ENCODE measurements around the gene TBC1D22A.

Gene TBC1D22A

GRCh38 chr22:47065756-47066615, 303.5 kb downstream of the TBC1D22A start:
- no peak overlapping the region for H3K27ac ChIP-seq
- in situ Hi-C loops (cut with HindIII; ENCODE audit: low pct_ligation_motif_present, low sequenced_read_pairs) = no loop called here

GRCh38 chr22:47066616-47066905, 304.1 kb downstream of the TBC1D22A start:
- no peaks in the 10 kb centered on the region for H3K27me3 ChIP-seq (replicated peaks)
- in situ Hi-C loops (cut with HindIII; ENCODE audit: low pct_ligation_motif_present, low sequenced_read_pairs) = no loop called here

More at GRCh38 chr22:47065756-47066615, 303.5 kb downstream of the TBC1D22A start:
- no peak for TF ChIP-seq CTCF (IDR thresholded peaks at IDR 0.05; ENCODE audit: low read depth, low read length, missing control alignments)
- no peak overlapping the region for H3K4me3 ChIP-seq (ENCODE audit: low read depth, low read length)
- DNase-seq = peak; percentile 44
- no peaks in the 10 kb centered on the region for H3K27me3 ChIP-seq (replicated peaks)
- H3K36me3 ChIP-seq (replicated peaks) = no peaks in the 10 kb centered on the region

GRCh38 chr22:47067321-47067890, 305.0 kb downstream of the TBC1D22A start:
- DNase-seq = no peak

More at GRCh38 chr22:47066616-47066905, 304.1 kb downstream of the TBC1D22A start:
- Histone ChIP-seq H3K27ac (no peak overlapping the region), H3K4me3 (ENCODE audit: low read depth, low read length) (no peak overlapping the region), H3K36me3 (replicated peaks) (no peaks in the 10 kb centered on the region)
- no peak for DNase-seq
- no peak for TF ChIP-seq CTCF (IDR thresholded peaks at IDR 0.05; ENCODE audit: low read depth, low read length, missing control alignments)

GRCh38 chr22:47067911-47068625, 305.6 kb downstream of the TBC1D22A start:
- no peaks in the 10 kb centered on the region for H3K27me3 ChIP-seq (replicated peaks)
- TF ChIP-seq CTCF (IDR thresholded peaks at IDR 0.05; ENCODE audit: low read depth, low read length, missing control alignments) = no peak
- no peak overlapping the region for H3K27ac ChIP-seq
- DNase-seq = no peak
- H3K36me3 ChIP-seq (replicated peaks) = no peaks in the 10 kb centered on the region
- in situ Hi-C loops (cut with HindIII; ENCODE audit: low pct_ligation_motif_present, low sequenced_read_pairs) = no loop called here
- no peak overlapping the region for H3K4me3 ChIP-seq (ENCODE audit: low read depth, low read length)

More at GRCh38 chr22:47067321-47067890, 305.0 kb downstream of the TBC1D22A start:
- no peaks in the 10 kb centered on the region for H3K27me3 ChIP-seq (replicated peaks)
- no peak for TF ChIP-seq CTCF (IDR thresholded peaks at IDR 0.05; ENCODE audit: low read depth, low read length, missing control alignments)
- H3K36me3 ChIP-seq (replicated peaks) = no peaks in the 10 kb centered on the region
- in situ Hi-C loops (cut with HindIII; ENCODE audit: low pct_ligation_motif_present, low sequenced_read_pairs) = no loop called here
- H3K27ac ChIP-seq = no peak overlapping the region
- H3K4me3 ChIP-seq (ENCODE audit: low read depth, low read length) = no peak overlapping the region

- Histone ChIP-seq H3K36me3 (replicated peaks) (no peaks in the 10 kb centered on the region), H3K4me3 (ENCODE audit: low read depth, low read length) (no peak overlapping the region), H3K27ac (no peak overlapping the region), H3K27me3 (replicated peaks) (no peaks in the 10 kb centered on the region)
- in situ Hi-C loops (cut with HindIII; ENCODE audit: low pct_ligation_motif_present, low sequenced_read_pairs) = no loop called here
- no peak for DNase-seq
- no peak for TF ChIP-seq CTCF (IDR thresholded peaks at IDR 0.05; ENCODE audit: low read depth, low read length, missing control alignments)
Observed at GRCh38 chr22:47068626-47068996, 306.2 kb downstream of the TBC1D22A start.
